Epithelial cell of esophagus (primary cell): ENCODE results near the gene PSPC1.

ENCODE experiments used
- DNase-seq: peaks from one replicate; pipeline ENCODE4 v3.0.0; 2010; ENCODE audit warnings: low read depth
- H3K4me3 ChIP-seq: 2 replicates; pipeline ENCODE4 v1.5.1; 2011; ENCODE audit warnings: mild to moderate bottlenecking, low read length, control low read depth
- CTCF ChIP-seq: IDR thresholded peaks from 2 replicates; pipeline ENCODE4 v1.5.1; 2011; ENCODE audit warnings: low read depth, mild to moderate bottlenecking, low read length, control low read depth, inconsistent platforms; ENCODE audit not compliant: insufficient read depth; ENCODE audit errors: missing control alignments

Gene PSPC1

DNA sequence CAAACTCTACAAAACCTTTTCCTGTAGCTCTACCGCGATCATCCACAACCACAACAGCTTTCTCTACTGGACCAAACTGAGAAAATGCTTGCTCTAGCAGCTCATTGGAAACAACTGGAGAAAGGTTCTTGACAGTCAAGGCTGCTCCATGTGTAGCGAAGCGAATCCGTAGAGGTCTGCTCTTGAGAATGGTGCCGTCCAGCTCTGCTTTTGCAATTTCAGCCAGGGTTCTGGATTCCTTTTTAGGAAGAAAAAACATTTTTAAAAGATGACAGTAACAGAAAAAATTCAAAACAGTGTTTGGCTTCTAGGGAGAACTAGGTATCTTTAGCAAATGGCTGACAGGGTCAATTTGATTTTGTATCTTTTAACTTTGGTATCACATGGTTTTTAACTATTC lies 10.4 kb downstream of the PSPC1 start:
- H3K4me3 ChIP-seq, result no peak overlapping the region
- no peak for DNase-seq
- TF ChIP-seq CTCF, result no peak

GRCh38 chr13:19769854-19770253 lies 12.9 kb downstream of the PSPC1 start:
- no peak for DNase-seq
- H3K4me3 ChIP-seq, result no peak overlapping the region
- no peak for TF ChIP-seq CTCF

- TF ChIP-seq CTCF, result no peak
- no peak for DNase-seq
- H3K4me3 ChIP-seq, result no peak overlapping the region
Measured at GRCh38 chr13:19767966-19768365, 14.8 kb downstream of the PSPC1 start.

DNA sequence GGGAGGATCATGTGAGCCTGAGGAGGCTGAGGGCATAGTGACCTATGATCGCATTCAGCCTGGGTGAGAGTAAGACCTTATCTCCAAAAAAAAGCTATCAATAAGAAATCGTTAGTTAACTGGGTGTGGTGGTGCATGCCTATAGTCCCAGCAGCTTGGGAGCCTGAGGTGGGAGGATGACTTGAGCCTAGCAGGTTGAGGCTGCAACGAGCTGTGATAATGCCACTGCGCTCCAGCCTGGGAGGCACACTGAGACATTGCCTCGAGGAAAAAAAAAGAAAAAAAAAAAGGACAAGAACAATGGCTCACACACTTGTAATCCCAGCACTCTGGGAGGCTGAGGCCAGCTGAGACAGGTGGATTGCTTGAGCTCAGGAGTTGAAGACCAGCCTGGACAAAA lies 16.2 kb downstream of the PSPC1 start:
- no peak for DNase-seq
- no peak overlapping the region for H3K4me3 ChIP-seq
- no peak for TF ChIP-seq CTCF

DNA sequence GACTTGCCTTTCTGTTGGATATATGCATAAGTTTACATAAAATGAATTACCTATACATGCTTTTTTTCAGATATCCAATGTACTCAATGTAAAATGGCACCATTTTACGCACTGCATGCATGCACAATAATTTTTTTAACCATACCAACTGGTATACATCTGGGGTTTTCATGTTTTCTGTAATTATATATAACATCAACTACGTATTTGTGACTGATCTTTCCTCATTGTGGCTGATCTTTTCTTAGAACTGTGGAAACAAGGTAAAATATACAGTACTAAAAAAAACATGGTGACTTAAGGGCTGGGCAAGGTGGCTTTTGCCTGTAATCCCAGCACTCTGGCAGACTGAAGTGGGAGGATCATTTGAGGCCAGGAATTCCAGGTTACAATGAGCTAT lies 18.5 kb downstream of the PSPC1 start:
- no peak for TF ChIP-seq CTCF
- DNase-seq, result no peak
- no peak overlapping the region for H3K4me3 ChIP-seq

DNA sequence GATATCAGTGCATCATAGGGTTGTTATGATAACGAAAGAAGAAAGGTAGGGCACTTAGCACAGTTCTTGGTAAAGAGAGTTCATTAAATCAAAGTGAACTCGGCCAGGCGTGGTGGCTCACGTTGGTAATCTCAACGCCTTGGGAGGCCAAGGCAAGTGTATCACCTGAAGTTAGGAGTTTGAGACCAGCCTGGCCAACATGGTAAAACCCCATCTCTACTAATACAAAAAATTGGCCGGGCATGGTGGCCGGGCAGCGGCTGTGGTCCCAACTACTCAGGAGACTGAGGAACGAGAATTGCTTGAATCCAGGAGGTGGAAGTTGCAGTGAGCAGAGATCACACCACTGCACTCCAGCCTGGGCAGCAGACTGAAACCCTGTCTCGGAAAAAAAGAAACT lies 19.1 kb downstream of the PSPC1 start:
- DNase-seq, result no peak
- no peak for TF ChIP-seq CTCF
- H3K4me3 ChIP-seq, result no peak overlapping the region

DNA sequence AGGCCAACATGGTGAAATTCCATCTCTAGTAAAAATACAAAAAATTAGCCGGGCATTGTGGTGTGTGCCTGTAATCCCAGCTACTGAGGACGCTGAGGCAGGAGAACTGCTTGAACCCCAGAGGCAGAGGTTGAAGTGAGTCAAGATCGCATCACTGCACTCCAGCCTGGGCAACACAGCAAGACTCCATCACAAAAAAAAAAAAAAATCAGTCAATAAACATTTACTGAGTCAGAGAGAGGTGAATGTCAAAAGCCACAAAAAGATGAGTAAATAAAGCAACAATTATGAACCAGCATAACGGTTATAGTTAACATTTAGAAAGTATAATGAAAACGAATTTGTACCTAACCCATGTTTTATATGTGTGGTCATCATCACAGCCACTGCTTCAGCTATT lies 23.1 kb downstream of the PSPC1 start:
- H3K4me3 ChIP-seq, result no peak overlapping the region
- no peak for TF ChIP-seq CTCF
- DNase-seq, result no peak
